PC-3 (cell line): ENCODE data around the gene DEUP1. TPM values are rescaled to one million over a fixed set of nuclear protein-coding genes. Genes with fewer than 3 reads are reported as not detected.

Experiments used
- ATAC-seq: fragments of 200-7000 bp; cut with Tn5 transposase; 2 replicates; pipeline ENCODE4 v1.9.1; 2020; ENCODE audit warnings: mild to moderate bottlenecking, moderate library complexity
- BruUV-seq: library from RNA; stranded (reverse); fragments of 400-500 nt; replicated peaks from 2 replicates; lab custom pipeline; 2021; lab: Mats Ljungman, UMichigan
- CTCF ChIA-PET: fragments of 300-600 bp; sonication (Branson Sonifier 250); formaldehyde crosslinking; loops from one replicate; lab custom pipeline; 2022; ENCODE audit warnings: antibody characterized with exemption; lab: Charles Lee
- POLR2A ChIA-PET: fragments of 300-600 bp; sonication (Branson Sonifier 250); formaldehyde crosslinking; loops from one replicate; lab custom pipeline; 2022; ENCODE audit warnings: antibody characterized with exemption; ENCODE audit not compliant: unreplicated experiment; lab: Charles Lee
- DNase-seq: peaks from one replicate; pipeline ENCODE4 v3.0.0-alpha.2; 2015
- H2AFZ ChIP-seq: fragments of 300-600 bp; sonication (generic); 2 replicates; pipeline ENCODE4 v1.6.0; 2016; ENCODE audit warnings: antibody characterized with exemption, low read length
- H3F3A ChIP-seq: fragments of 300-600 bp; sonication (generic); one replicate; pipeline ENCODE4 v1.6.0; 2017; ENCODE audit warnings: antibody characterized with exemption, low read length, control low read depth, mild to moderate bottlenecking; ENCODE audit not compliant: unreplicated experiment
- H3K27ac ChIP-seq: fragments of 300-600 bp; sonication (generic); 2 replicates; pipeline ENCODE4 v1.5.1; 2016; ENCODE audit warnings: mild to moderate bottlenecking, low read length
- H3K27me3 ChIP-seq: fragments of 300-600 bp; sonication (generic); 2 replicates; pipeline ENCODE4 v1.6.1; 2016; ENCODE audit warnings: low read length, mixed read lengths
- H3K36me3 ChIP-seq: fragments of 300-600 bp; sonication (generic); 2 replicates; pipeline ENCODE4 v1.6.1; 2016; ENCODE audit warnings: low read depth, mixed run types, low read length, mixed read lengths
- H3K4me1 ChIP-seq: fragments of 300-600 bp; sonication (generic); 2 replicates; pipeline ENCODE4 v1.5.1; 2016; ENCODE audit warnings: low read length; ENCODE audit not compliant: insufficient read depth
- H3K4me2 ChIP-seq: fragments of 300-600 bp; sonication (generic); 2 replicates; pipeline ENCODE4 v1.6.0; 2016; ENCODE audit warnings: low read length
- H3K4me3 ChIP-seq: fragments of 300-600 bp; sonication (generic); 2 replicates; pipeline ENCODE4 v1.5.1; 2016; ENCODE audit warnings: mild to moderate bottlenecking, low read length, mixed read lengths
- H3K79me2 ChIP-seq: fragments of 300-600 bp; sonication (generic); 2 replicates; pipeline ENCODE4 v1.6.1; 2017; ENCODE audit warnings: low read length, mixed read lengths
- H3K9ac ChIP-seq: fragments of 300-600 bp; sonication (generic); 2 replicates; pipeline ENCODE4 v1.6.0; 2016; ENCODE audit warnings: mild to moderate bottlenecking, low read length
- H3K9me2 ChIP-seq: fragments of 300-600 bp; sonication (generic); replicated peaks from 2 replicates; pipeline ENCODE4 v1.6.1; 2016; ENCODE audit warnings: mixed run types, low read length, mixed read lengths
- H3K9me3 ChIP-seq: fragments of 300-600 bp; sonication (generic); 2 replicates; pipeline ENCODE4 v1.6.1; 2016; ENCODE audit warnings: low read length, mixed read lengths
- H4K20me1 ChIP-seq: fragments of 300-600 bp; sonication (generic); 2 replicates; pipeline ENCODE4 v1.6.1; 2016; ENCODE audit warnings: low read length, mixed read lengths
- EZH2 ChIP-seq: fragments of 300-600 bp; sonication (generic); IDR thresholded peaks from one replicate; pipeline ENCODE4 v1.6.1; 2017; ENCODE audit warnings: antibody characterized with exemption, mild to moderate bottlenecking, low read length; ENCODE audit not compliant: unreplicated experiment
- EZH2phosphoT487 ChIP-seq: fragments of 300-600 bp; sonication (generic); IDR thresholded peaks from 2 replicates; pipeline ENCODE4 v1.6.1; 2018; ENCODE audit warnings: mild to moderate bottlenecking, antibody characterized with exemption, low read length, borderline replicate concordance
- intact Hi-C: fragments of 100-400 bp; cut with micrococcal nuclease; formaldehyde crosslinking; loops from 2 replicates; pipeline ENCODE4 v1.9.0; 2023
- total RNA-seq: library from RNA; depleted of rRNA; stranded (reverse); fragments of >200 nt; gene quantifications from 2 replicates; pipeline ENCODE4 v1.2.3, GENCODE V29; 2014
- TF ChIP-seq, protein P1 (sequence below): fragments of 300-600 bp; sonication (generic); conservative IDR thresholded peaks from 2 replicates; pipeline ENCODE4 v1.5.1; 2017; ENCODE audit warnings: antibody characterized with exemption, low read depth, mild to moderate bottlenecking, low read length

The DEUP1 gene
- total RNA-seq, 1 experiment from 2014 or later: 0.26 TPM

DNA sequence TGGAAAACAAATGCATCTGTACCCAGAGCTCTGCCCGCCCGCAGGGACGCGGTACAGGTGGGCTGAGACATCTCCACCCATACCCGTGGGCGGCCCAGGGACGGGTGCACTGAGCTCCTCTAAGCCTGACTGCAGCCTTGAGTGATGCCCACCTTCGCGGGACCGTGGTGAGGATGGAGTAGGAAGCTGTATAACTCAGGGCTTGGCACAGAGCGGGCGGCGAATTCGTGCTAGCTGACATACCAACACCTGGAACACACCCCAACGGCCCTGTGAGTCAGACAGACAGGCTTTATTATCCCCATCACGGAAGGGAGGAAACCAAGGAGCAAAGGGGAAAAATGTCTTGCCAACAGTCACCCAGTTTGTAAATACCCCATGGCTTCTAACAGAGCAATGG, 150.7 kb downstream of the DEUP1 start:
- Histone ChIP-seq H3K9me3 (no peaks in the 10 kb centered on the region), H2AFZ (peak overlapping the region; percentile 66), H4K20me1 (no peaks in the 10 kb centered on the region), H3K4me3 (peak overlapping the region; percentile 48; the same call in 1 of the 2 replicates), H3K36me3 (no peaks in the 10 kb centered on the region), H3K79me2 (no peaks in the 10 kb centered on the region), H3K4me1 (peaks cover 39% of the 10 kb centered on the region), H3K9ac (peak overlapping the region; percentile 67), H3K27me3 (no peaks in the 10 kb centered on the region), H3K4me2 (peak overlapping the region; percentile 78), H3F3A (peaks cover 3% of the 10 kb centered on the region), H3K27ac (peak overlapping the region; percentile 91), H3K9me2 (no peaks in the 10 kb centered on the region)
- TF ChIP-seq EZH2 (no peak), EZH2phosphoT487 (no peak)
- TF ChIP-seq, protein P1, sequence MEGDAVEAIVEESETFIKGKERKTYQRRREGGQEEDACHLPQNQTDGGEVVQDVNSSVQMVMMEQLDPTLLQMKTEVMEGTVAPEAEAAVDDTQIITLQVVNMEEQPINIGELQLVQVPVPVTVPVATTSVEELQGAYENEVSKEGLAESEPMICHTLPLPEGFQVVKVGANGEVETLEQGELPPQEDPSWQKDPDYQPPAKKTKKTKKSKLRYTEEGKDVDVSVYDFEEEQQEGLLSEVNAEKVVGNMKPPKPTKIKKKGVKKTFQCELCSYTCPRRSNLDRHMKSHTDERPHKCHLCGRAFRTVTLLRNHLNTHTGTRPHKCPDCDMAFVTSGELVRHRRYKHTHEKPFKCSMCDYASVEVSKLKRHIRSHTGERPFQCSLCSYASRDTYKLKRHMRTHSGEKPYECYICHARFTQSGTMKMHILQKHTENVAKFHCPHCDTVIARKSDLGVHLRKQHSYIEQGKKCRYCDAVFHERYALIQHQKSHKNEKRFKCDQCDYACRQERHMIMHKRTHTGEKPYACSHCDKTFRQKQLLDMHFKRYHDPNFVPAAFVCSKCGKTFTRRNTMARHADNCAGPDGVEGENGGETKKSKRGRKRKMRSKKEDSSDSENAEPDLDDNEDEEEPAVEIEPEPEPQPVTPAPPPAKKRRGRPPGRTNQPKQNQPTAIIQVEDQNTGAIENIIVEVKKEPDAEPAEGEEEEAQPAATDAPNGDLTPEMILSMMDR: no peak
- CTCF ChIA-PET: interaction anchor here (0.6 to 1.0 kb wide), 3 partner anchors 42 to 61 kb away, joined by 3 to 5 read pairs (median 4); no protein-coding TSS in a partner anchor
- POLR2A ChIA-PET: interaction anchor here (0.6 kb wide), 1 partner anchor 37 kb away, joined by 3 read pairs; no protein-coding TSS in a partner anchor
- no TSS peak for BruUV-seq
- peak; percentile 92 for DNase-seq
- ATAC-seq: peak; percentile 66
- intact Hi-C loops: loop anchor here (1.0 to 10.0 kb wide), 3 partner anchors 18 to 246 kb away; partner anchors contain the start of gene SMCO4

- Histone ChIP-seq H3K4me2 (peak overlapping the region; percentile 78), H4K20me1 (no peaks in the 10 kb centered on the region), H2AFZ (peak overlapping the region; percentile 66), H3K27ac (peak overlapping the region; percentile 91), H3K9ac (peak overlapping the region; percentile 67), H3K79me2 (no peaks in the 10 kb centered on the region), H3F3A (no peaks in the 10 kb centered on the region), H3K9me2 (no peaks in the 10 kb centered on the region), H3K9me3 (no peaks in the 10 kb centered on the region), H3K27me3 (no peaks in the 10 kb centered on the region), H3K36me3 (no peaks in the 10 kb centered on the region), H3K4me3 (peak overlapping the region; percentile 48; the same call in 1 of the 2 replicates), H3K4me1 (peaks cover 35% of the 10 kb centered on the region)
- DNase-seq (no peak), ATAC-seq (peak; percentile 53)
- TF ChIP-seq, protein P1: peak; percentile 43; the same call in 1 of the 2 replicates
- TF ChIP-seq EZH2: no peak
- ChIA-PET CTCF (interaction anchor here (0.6 to 1.0 kb wide), 3 partner anchors 41 to 61 kb away, joined by 3 to 5 read pairs (median 4); no protein-coding TSS in a partner anchor), POLR2A (interaction anchor here (0.6 kb wide), 1 partner anchor 37 kb away, joined by 3 read pairs; no protein-coding TSS in a partner anchor)
- BruUV-seq: no TSS peak
- intact Hi-C loops: loop anchor here (1.0 to 10.0 kb wide), 3 partner anchors 17 to 247 kb away; partner anchors contain the start of gene SMCO4
These were observed 151.2 kb downstream of the DEUP1 start for GRCh38 chr11:93481696-93482095.

- Histone ChIP-seq H3K4me2 (no peak overlapping the region), H3F3A (no peaks in the 10 kb centered on the region), H3K27me3 (no peaks in the 10 kb centered on the region), H3K36me3 (no peaks in the 10 kb centered on the region), H3K79me2 (no peaks in the 10 kb centered on the region), H3K9me2 (no peaks in the 10 kb centered on the region), H3K27ac (no peak overlapping the region), H2AFZ (no peak overlapping the region), H4K20me1 (no peaks in the 10 kb centered on the region), H3K4me1 (peaks cover 27% of the 10 kb centered on the region), H3K4me3 (no peak overlapping the region), H3K9ac (no peak overlapping the region), H3K9me3 (no peaks in the 10 kb centered on the region)
- TF ChIP-seq EZH2phosphoT487: no peak
- TF ChIP-seq, protein P1: no peak
- TF ChIP-seq EZH2: no peak
- intact Hi-C loops: loop anchor here (10.0 kb wide), 1 partner anchor 248 kb away; no protein-coding TSS in a partner anchor
- DNase-seq (no peak), ATAC-seq (no peak)
- POLR2A ChIA-PET: interaction anchor here (0.7 kb wide), 1 partner anchor 179 kb away, joined by 6 read pairs; the partner anchor contains the start of gene CEP295
- no TSS peak for BruUV-seq
- CTCF ChIA-PET: no interaction called here
These were observed 152.0 kb downstream of the DEUP1 start for GRCh38 chr11:93482556-93482955.
